ENCODE results near the gene CNBD2. TPM values are rescaled to one million over a fixed set of nuclear protein-coding genes. Genes with fewer than 3 reads are reported as not detected.
"Not testable (repeated sequence)": the region's sequence is repeated elsewhere in the genome, so short reads cannot be mapped to it uniquely, and the experiment has no call there.

Gene CNBD2
- total RNA-seq, 4 donors from 2014 or later = 6.2 to 11.5 (median 7.6) TPM

DNA sequence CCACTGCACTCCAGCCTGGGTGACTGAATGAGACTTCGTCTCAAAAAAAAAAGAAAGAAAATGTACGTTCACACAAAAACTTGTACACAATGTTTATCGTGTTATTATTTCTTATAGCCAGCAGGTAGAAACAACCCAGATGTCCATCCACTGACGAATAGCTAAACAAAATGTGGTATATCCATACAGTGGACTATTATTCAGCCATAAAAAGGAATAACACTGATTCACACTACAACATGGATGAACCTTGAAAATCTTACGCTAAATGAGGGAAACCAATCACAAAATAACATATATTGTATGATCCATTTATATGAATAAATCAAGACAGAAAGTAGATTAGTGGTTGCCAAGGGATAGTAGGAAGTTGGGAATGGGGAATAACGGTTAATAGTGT lies 111.1 kb downstream of the CNBD2 start:
- DNase-seq (ENCODE audit: low spot score in 2 of 2) = no peak
- H3K4me3 ChIP-seq (ENCODE audit: low read depth, poor library complexity, severe bottlenecking) = no peak overlapping the region
- 92% methylated on average over 6 of the region's 6 CpGs for WGBS, 2 donors
- TF ChIP-seq POLR2A (IDR thresholded peaks at IDR 0.05) = no peak
- TF ChIP-seq, protein P1, sequence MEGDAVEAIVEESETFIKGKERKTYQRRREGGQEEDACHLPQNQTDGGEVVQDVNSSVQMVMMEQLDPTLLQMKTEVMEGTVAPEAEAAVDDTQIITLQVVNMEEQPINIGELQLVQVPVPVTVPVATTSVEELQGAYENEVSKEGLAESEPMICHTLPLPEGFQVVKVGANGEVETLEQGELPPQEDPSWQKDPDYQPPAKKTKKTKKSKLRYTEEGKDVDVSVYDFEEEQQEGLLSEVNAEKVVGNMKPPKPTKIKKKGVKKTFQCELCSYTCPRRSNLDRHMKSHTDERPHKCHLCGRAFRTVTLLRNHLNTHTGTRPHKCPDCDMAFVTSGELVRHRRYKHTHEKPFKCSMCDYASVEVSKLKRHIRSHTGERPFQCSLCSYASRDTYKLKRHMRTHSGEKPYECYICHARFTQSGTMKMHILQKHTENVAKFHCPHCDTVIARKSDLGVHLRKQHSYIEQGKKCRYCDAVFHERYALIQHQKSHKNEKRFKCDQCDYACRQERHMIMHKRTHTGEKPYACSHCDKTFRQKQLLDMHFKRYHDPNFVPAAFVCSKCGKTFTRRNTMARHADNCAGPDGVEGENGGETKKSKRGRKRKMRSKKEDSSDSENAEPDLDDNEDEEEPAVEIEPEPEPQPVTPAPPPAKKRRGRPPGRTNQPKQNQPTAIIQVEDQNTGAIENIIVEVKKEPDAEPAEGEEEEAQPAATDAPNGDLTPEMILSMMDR (IDR thresholded peaks at IDR 0.05) = no peak
- intact Hi-C loops (cut with DNase I; ENCODE audit: low total_unique reads) = no loop called here

DNA sequence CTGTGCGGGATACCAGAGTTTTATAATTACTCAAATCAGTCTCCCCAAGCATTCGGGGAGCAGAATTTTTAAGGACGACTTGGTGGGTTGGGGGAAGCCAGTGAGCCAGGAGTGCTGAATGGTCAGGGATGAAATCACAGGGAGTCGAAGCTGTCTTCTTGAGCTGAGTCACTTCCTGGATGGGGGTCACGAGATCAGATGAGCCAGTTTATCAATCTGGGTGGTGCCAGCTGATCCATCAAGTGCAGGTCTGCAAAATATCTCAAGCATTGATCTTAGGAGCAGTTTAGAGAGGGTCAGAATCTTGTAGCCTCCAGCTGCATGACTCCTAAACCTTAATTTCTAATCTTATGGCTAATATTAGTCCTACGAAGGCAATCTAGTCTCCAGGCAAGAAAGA lies 111.6 kb downstream of the CNBD2 start:
- WGBS, 2 donors = 79% methylated on average over 6 of the region's 6 CpGs
- intact Hi-C loops (cut with DNase I; ENCODE audit: low total_unique reads) = not testable (repeated sequence)

More for the DNA sequence above, 111.6 kb downstream of the CNBD2 start:
- H3K4me3 ChIP-seq (ENCODE audit: low read depth, poor library complexity, severe bottlenecking); DNase-seq (ENCODE audit: low spot score in 2 of 2): not testable (repeated sequence)

Other genes starting within 250 kb of the CNBD2 start
- 100 to 1,000 TPM; 165 to 303 (median 188) TPM for gene RBM39, start 226.3 kb upstream of the CNBD2 start, total RNA-seq
- gene PHF20, start 196.6 kb upstream of the CNBD2 start, total RNA-seq = 10 to 100 TPM; 30.5 to 53.3 (median 33.4) TPM
- gene SCAND1, start 14.1 kb upstream of the CNBD2 start, total RNA-seq = 100 to 1,000 TPM in 1 of 4 donors, 10 to 100 TPM in 3; 70.0 to 122 (median 89.9) TPM
- gene EPB41L1, start 186.2 kb downstream of the CNBD2 start, total RNA-seq = 10 to 100 TPM in 3 of 4 donors, 1 to 10 TPM in 1; 9.0 to 33.5 (median 20.4) TPM